GM12864 (cell line): ENCODE results near the gene CMA1.
"Not testable (repeated sequence)": the region's sequence is repeated elsewhere in the genome, so short reads cannot be mapped to it uniquely, and the experiment has no call there.

ENCODE experiments used
- DNase-seq: peaks from one replicate; pipeline ENCODE4 v3.0.0-alpha.2; 2011; ENCODE audit warnings: low read depth
- H3K4me3 ChIP-seq: 2 replicates; pipeline ENCODE4 v1.5.1; 2011; ENCODE audit warnings: mild to moderate bottlenecking, low read depth, low read length, control low read depth
- TF ChIP-seq, protein P1 (sequence below): IDR thresholded peaks from 2 replicates; pipeline ENCODE4 v1.5.1; 2011; ENCODE audit warnings: low read depth, mild to moderate bottlenecking, moderate library complexity, low read length, control low read depth, inconsistent platforms; ENCODE audit errors: missing control alignments

The CMA1 gene

DNA sequence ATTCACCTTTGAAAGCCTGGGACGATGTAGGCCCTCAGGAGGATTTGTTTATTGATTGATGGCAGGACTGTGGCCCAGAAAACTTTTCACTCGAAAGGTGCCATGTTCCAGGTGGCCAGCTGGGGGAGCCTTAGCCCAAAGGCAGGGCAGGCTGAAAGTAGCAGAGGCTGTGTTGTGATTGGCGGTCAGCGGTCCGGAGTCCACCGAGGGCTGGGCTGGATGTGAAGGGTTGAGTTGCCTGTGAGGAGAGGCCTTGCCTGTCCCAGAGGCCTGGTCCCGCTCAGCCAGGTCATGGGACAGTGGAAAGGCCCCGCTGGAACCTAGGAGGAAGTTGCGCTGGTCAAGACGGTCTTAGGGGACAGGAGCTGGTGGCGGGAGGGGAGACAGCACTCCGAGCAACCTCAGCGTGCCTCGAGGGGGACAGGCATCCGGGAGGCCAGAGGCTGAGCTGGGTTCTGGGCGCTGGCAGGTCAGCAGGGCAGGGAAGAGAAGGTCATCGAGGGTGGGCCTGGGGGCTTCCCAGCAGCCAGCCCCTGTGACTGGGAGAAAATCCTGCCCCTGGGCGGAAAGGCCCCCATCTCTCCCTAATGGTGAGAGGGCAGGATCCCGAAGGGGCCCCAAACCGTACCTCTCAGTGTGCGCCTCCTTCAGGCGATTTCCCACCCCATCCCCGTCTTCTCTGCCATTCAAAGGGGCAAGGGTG is 26.3 kb downstream of the CMA1 start:
- TF ChIP-seq, protein P1, sequence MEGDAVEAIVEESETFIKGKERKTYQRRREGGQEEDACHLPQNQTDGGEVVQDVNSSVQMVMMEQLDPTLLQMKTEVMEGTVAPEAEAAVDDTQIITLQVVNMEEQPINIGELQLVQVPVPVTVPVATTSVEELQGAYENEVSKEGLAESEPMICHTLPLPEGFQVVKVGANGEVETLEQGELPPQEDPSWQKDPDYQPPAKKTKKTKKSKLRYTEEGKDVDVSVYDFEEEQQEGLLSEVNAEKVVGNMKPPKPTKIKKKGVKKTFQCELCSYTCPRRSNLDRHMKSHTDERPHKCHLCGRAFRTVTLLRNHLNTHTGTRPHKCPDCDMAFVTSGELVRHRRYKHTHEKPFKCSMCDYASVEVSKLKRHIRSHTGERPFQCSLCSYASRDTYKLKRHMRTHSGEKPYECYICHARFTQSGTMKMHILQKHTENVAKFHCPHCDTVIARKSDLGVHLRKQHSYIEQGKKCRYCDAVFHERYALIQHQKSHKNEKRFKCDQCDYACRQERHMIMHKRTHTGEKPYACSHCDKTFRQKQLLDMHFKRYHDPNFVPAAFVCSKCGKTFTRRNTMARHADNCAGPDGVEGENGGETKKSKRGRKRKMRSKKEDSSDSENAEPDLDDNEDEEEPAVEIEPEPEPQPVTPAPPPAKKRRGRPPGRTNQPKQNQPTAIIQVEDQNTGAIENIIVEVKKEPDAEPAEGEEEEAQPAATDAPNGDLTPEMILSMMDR: peak; percentile 89
- peak; percentile 29 for DNase-seq
- H3K4me3 ChIP-seq: no peak overlapping the region

DNA sequence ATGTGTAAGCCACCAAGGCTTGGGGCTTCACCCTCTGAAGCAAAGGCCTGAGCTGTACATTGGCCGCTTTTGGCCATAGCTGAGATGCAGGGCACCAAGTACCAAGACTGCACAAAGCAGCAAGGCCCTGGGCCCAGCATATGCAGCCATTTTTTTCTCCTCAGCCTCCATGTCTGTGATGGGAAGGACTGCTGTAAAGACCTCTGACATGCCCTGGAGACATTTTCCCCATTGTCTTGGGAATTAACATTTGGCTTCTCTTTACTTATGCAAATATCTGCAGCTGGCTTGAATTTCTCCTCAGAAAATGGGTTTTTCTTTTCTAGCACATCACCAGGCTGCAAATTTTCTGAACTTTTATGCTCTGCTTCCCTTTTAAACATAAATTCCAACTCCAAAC is 28.1 kb downstream of the CMA1 start:
- H3K4me3 ChIP-seq, DNase-seq: not testable (repeated sequence)

DNA sequence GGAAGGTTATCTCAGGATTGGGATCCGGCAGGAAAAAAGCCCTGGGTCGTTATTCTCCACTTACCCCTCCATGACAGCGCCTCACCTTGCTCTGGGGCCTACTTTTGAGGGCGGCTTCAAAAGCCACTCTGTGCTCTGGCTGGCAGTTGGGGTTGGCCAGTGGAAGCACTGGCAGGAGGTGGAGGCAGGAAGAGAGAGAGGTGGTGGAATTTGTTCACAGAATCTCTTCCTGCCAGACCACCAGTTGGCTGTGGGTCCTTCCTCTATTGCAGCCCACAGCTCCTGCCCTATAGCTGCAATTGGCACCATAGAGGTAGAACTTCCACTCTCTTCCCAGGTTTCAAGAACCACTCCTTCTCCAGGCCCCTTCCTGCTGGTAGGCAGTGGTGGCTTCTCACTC is 32.8 kb downstream of the CMA1 start:
- DNase-seq: no peak
- no peak overlapping the region for H3K4me3 ChIP-seq
- TF ChIP-seq, protein P1: no peak

DNA sequence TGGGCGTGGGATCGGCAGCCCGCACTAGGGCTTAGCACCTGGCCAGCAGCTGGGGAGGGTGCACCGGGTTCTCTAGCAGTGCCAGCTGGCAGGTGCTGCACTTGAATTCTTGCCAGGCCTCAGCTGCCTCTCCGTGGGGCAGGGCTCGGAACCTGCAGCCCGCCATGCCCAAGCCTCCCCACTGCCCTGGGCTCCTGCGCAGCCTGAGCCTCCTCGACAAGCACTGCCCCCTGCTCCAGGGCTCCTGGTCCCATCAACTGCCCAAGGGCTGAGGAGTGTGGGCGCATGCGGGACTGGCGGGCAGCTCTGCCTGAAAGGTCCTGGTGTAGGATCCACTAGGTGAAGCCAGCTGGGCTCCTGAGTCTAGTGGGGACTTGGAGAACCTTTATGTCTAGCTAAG is 34.9 kb downstream of the CMA1 start:
- TF ChIP-seq, protein P1: no peak
- DNase-seq: no peak
- no peak overlapping the region for H3K4me3 ChIP-seq

DNA sequence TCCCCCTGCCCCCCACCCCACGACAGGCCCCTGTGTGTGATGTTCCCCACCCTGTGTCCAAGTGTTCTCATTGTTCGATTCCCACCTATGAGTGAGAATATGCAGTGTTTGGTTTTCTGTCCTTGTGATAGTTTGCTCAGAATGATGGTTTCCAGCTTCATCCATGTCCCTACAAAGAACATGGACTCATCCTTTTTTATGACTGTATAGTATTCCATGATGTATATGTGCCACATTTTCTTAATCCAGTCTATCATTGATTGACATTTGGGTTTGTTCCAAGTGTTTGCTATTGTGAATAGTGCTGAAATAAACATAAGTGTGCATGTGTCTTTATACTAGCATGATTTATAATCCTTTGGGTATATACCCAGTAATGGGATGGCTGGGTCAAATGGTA is 37.6 kb downstream of the CMA1 start:
- not testable (repeated sequence) for H3K4me3 ChIP-seq

DNA sequence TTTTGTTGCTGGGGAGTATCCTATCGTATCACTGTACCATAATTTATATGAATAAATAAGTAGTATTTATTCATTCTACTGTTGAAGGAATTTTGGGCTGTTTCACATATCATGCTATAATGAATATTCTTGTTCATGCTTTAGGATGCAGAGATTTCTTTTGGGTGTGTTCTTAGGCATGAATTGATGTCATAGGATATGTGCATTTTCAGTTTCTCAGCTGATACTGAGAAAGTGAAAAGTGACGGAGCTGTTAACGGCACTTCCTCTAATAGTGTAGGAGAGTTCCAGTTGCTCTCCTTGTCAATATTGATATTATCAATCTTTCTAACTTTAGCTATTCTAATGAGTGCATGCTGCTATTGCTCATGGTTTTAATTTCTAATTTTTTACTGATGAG is 42.3 kb downstream of the CMA1 start:
- H3K4me3 ChIP-seq: no peak overlapping the region
- no peak for DNase-seq
- TF ChIP-seq, protein P1: no peak

More for the DNA sequence above, 37.6 kb downstream of the CMA1 start:
- DNase-seq: not testable (repeated sequence)

DNA sequence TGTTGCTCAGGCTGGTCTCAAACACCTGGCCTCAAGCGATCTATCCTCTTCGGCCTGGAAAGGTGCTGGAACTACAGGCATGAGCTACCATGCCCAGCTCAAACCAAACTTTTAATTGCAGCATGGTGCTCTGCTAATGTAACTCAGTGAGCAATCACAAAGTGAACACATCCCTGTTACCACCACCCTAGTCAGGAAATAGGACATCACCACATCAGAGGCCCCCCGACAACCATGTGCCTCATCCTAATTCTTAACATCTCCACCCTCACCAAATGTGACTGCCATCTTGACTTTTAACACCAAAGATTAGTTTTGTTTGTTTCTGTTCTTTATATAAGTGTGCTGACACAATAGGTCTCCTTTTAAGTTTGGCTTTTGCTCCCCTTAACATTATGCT is 42.7 kb downstream of the CMA1 start:
- no peak for DNase-seq
- no peak overlapping the region for H3K4me3 ChIP-seq
- TF ChIP-seq, protein P1: no peak
